Natural killer cell (primary cell): ENCODE measurements around the gene C1QTNF5. TPM values are rescaled to one million over a fixed set of nuclear protein-coding genes. Genes with fewer than 3 reads are reported as not detected.

Experiments
- ATAC-seq, 3 donors: fragments of 150-1000 bp in 2 of 3; fragments of 200-7000 bp in 1 of 3; cut with Tn5 transposase; 1 replicate in 1 of 3; 2 replicates in 2 of 3; pipeline ENCODE4 v1.10.0; 2021; ENCODE audit warnings: mild to moderate bottlenecking in 2 of 3, moderate library complexity in 2 of 3
- DNase-seq, 2 donors: peaks; one replicate each; pipeline versions ENCODE4 v3.0.0 to v3.0.0-alpha.2; 2013 to 2021; ENCODE audit warnings: mixed read lengths in 1 of 2
- H3K27ac ChIP-seq: one replicate; pipeline ENCODE4 v1.5.1; 2013; ENCODE audit warnings: mild to moderate bottlenecking, low read length
- H3K27me3 ChIP-seq: one replicate; pipeline ENCODE4 v1.6.1; 2013; ENCODE audit warnings: low read length; ENCODE audit not compliant: control insufficient read depth, insufficient read depth
- H3K36me3 ChIP-seq: one replicate; pipeline ENCODE4 v1.6.1; 2013; ENCODE audit warnings: low read length; ENCODE audit not compliant: control insufficient read depth, insufficient read depth
- H3K4me1 ChIP-seq: one replicate; pipeline ENCODE4 v1.6.1; 2013; ENCODE audit warnings: low read length; ENCODE audit not compliant: control insufficient read depth, insufficient read depth
- H3K4me3 ChIP-seq: one replicate; pipeline ENCODE4 v1.5.1; 2013; ENCODE audit warnings: low read length
- H3K9me3 ChIP-seq: one replicate; pipeline ENCODE4 v1.6.1; 2013; ENCODE audit warnings: low read length; ENCODE audit not compliant: control insufficient read depth, insufficient read depth
- H3K27ac Mint-ChIP-seq, 2 donors: one replicate each; pipeline ENCODE4 v1.8.0; 2022; ENCODE audit warnings: mild to moderate bottlenecking in 2 of 2, mixed read lengths in 2 of 2, moderate library complexity in 1 of 2
- H3K27me3 Mint-ChIP-seq, 2 donors: one replicate each; pipeline ENCODE4 v1.8.0; 2022; ENCODE audit warnings: low read depth in 2 of 2, mixed read lengths in 2 of 2
- H3K36me3 Mint-ChIP-seq: one replicate; pipeline ENCODE4 v1.8.0; 2022; ENCODE audit warnings: mixed read lengths
- H3K4me1 Mint-ChIP-seq, 2 donors: one replicate each; pipeline ENCODE4 v1.8.0; 2022; ENCODE audit warnings: mixed read lengths in 2 of 2
- H3K4me3 Mint-ChIP-seq: one replicate; pipeline ENCODE4 v1.8.0; 2022; ENCODE audit warnings: mild to moderate bottlenecking, moderate library complexity, mixed read lengths
- H3K9me3 Mint-ChIP-seq, 2 donors: one replicate each; pipeline ENCODE4 v1.8.0; 2022; ENCODE audit warnings: mixed read lengths in 2 of 2
- WGBS: methylation state at CpG from one replicate; pipeline ENCODE4 v1.1.7; 2013; ENCODE audit warnings: missing lambda C conversion rate; ENCODE audit not compliant: insufficient coverage; 5-methylcytosine and 5-hydroxymethylcytosine counted together
- intact Hi-C: fragments of 100-400 bp; cut with micrococcal nuclease; formaldehyde crosslinking; loops from one replicate; pipeline ENCODE4 v1.14.2; 2022
- total RNA-seq, 4 donors: library from RNA; stranded (reverse); fragments of 120-200 nt in 1 of 4; gene quantifications; one replicate each; pipeline versions ENCODE4 v1.2.3 to v1.2.4, GENCODE V29; 2013 to 2022
- TF ChIP-seq, protein P1 (sequence below): fragments of 200-600 bp; IDR thresholded peaks from one replicate; pipeline ENCODE4 v1.8.0; 2022; ENCODE audit warnings: antibody characterized with exemption

Gene C1QTNF5
- total RNA-seq, 3 donors from 2014 or later (not counting 1 experiment from before 2014, with no cell fraction given) = not detected

DNA sequence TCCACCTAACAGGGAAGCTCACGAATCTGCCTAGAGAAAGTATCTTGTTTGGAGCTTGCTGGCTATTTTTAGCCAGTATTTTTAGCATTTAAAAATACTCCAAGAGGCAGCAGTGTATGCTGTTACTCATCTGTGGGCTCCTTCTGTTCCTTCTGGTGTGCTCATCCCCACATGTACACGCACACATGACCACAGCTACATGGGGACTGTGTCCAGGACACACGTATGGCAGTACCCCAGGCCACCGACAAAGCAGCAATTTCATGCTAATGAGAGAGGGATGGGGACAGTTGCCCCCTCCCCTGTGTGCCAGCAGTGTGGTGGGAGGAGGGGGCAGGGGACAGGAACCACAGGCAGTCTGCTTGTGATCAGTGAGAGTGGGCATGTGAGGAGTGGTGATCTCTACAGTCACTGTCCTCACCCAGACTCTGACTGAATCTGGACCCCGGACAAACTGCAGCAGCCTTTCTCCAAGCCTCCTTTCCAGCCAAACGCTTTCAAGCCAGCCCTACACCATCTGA is 24.4 kb upstream of the C1QTNF5 start:
- H3K9me3 Mint-ChIP-seq = no peaks in the 10 kb centered on the region
- Histone ChIP-seq H3K36me3 (no peaks in the 10 kb centered on the region), H3K27me3 (peaks cover 25% of the 10 kb centered on the region), H3K4me3 (no peak overlapping the region), H3K9me3 (no peaks in the 10 kb centered on the region), H3K4me1 (peaks cover 11% of the 10 kb centered on the region), H3K27ac (no peak overlapping the region)
- intact Hi-C loops = no loop called here
- H3K27me3 Mint-ChIP-seq = peaks cover 54 to 61% of the 10 kb centered on the region in 2 donors
- peaks cover 6% of the 10 kb centered on the region for H3K36me3 Mint-ChIP-seq
- DNase-seq (no peak), ATAC-seq (no peak)
- H3K27ac Mint-ChIP-seq = peak overlapping the region in 1 of 2 donors; percentile 53
- TF ChIP-seq, protein P1, sequence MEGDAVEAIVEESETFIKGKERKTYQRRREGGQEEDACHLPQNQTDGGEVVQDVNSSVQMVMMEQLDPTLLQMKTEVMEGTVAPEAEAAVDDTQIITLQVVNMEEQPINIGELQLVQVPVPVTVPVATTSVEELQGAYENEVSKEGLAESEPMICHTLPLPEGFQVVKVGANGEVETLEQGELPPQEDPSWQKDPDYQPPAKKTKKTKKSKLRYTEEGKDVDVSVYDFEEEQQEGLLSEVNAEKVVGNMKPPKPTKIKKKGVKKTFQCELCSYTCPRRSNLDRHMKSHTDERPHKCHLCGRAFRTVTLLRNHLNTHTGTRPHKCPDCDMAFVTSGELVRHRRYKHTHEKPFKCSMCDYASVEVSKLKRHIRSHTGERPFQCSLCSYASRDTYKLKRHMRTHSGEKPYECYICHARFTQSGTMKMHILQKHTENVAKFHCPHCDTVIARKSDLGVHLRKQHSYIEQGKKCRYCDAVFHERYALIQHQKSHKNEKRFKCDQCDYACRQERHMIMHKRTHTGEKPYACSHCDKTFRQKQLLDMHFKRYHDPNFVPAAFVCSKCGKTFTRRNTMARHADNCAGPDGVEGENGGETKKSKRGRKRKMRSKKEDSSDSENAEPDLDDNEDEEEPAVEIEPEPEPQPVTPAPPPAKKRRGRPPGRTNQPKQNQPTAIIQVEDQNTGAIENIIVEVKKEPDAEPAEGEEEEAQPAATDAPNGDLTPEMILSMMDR = no peak
- H3K4me3 Mint-ChIP-seq = peak overlapping the region; percentile 90
- 78% methylated on average over 6 of the region's 6 CpGs for WGBS
- H3K4me1 Mint-ChIP-seq = peaks cover 7% of the 10 kb centered on the region in 2 donors

- DNase-seq (peak; percentile 56 to 76), ATAC-seq (peak; percentile 87 to 98 (median 96))
- Histone ChIP-seq H3K4me1 (peaks cover 11% of the 10 kb centered on the region), H3K36me3 (no peaks in the 10 kb centered on the region), H3K4me3 (no peak overlapping the region), H3K27me3 (peaks cover 25% of the 10 kb centered on the region), H3K27ac (no peak overlapping the region), H3K9me3 (no peaks in the 10 kb centered on the region)
- Mint-ChIP-seq H3K27ac (peak overlapping the region in 1 of 2 donors; percentile 53), H3K36me3 (peaks cover 6% of the 10 kb centered on the region), H3K4me3 (peak overlapping the region; percentile 90), H3K27me3 (peaks cover 51 to 56% of the 10 kb centered on the region in 2 donors), H3K4me1 (peaks cover 7% of the 10 kb centered on the region in 2 donors), H3K9me3 (no peaks in the 10 kb centered on the region)
- intact Hi-C loops = no loop called here
- 2% methylated on average over 88 of the region's 88 CpGs for WGBS
- TF ChIP-seq, protein P1 = no peak
These were observed 23.3 kb upstream of the C1QTNF5 start for GRCh38 chr11:119363851-119364590.

- H3K4me1 Mint-ChIP-seq = peaks cover 7% of the 10 kb centered on the region in 2 donors
- DNase-seq (no peak), ATAC-seq (no peak)
- Histone ChIP-seq H3K9me3 (no peaks in the 10 kb centered on the region), H3K27me3 (peaks cover 27% of the 10 kb centered on the region), H3K36me3 (no peaks in the 10 kb centered on the region), H3K27ac (no peak overlapping the region), H3K4me1 (peaks cover 11% of the 10 kb centered on the region), H3K4me3 (no peak overlapping the region)
- intact Hi-C loops = no loop called here
- no peak overlapping the region for H3K27ac Mint-ChIP-seq
- peak overlapping the region; percentile 6 for H3K4me3 Mint-ChIP-seq
- H3K9me3 Mint-ChIP-seq = no peaks in the 10 kb centered on the region
- H3K36me3 Mint-ChIP-seq = peaks cover 6% of the 10 kb centered on the region
- TF ChIP-seq, protein P1 = no peak
- WGBS = 27% methylated on average over 42 of the region's 44 CpGs
- H3K27me3 Mint-ChIP-seq = peaks cover 51 to 60% of the 10 kb centered on the region in 2 donors
These were observed 22.6 kb upstream of the C1QTNF5 start for GRCh38 chr11:119363081-119363850.
